NCI-H510A (cell line): ENCODE results near the gene SCN1B.
"Not testable (repeated sequence)": the region's sequence is repeated elsewhere in the genome, so short reads cannot be mapped to it uniquely, and the experiment has no call there.

Source experiments
- DNase-seq: peaks from one replicate; lab custom pipeline; 2025; lab: John Stamatoyannopoulos, UW

The SCN1B gene

DNA sequence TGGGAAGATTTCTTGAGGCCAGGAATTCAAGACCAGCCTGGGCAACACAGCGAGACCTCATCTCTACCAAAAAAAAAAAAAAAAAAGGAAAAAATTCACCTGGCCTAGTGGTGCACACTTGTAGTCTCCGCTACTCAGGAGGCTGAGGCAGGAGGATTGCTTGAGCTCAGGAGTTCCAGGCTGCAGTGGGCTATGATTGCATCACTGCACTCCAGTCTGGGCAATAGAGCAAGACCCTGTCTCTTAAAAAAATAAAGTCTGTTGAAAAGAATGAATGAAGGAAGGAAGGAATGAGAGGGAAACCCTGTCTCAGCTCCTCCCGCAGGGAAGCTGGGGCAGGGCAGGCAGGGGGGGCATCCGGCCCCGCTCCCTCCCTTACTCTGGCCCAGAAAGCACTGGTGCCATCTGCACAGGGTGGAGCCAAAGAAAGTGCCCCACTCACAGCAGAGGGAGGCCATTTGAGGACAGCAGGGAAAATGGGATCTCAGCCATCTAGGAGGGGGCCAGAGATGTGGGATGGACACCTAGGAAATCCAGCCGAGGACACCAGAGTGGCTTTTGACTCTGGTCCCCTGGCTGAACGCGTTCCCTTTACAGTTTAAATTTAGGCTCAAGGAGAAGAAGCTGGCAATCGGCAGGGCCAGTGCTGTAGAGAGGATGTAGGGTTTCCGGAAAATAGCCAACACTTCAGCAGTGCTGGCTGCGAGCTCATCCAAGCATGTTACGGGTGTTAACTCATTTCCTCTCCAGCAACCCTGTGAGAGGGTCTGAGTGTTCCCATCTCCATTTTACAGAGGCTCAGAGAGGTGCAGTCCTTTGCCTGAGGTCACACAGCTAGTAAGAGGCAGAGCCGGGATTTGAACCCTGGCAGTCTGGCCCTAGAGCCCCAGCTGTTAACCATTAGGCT lies 7.7 kb downstream of the SCN1B start:
- no peak for DNase-seq

DNA sequence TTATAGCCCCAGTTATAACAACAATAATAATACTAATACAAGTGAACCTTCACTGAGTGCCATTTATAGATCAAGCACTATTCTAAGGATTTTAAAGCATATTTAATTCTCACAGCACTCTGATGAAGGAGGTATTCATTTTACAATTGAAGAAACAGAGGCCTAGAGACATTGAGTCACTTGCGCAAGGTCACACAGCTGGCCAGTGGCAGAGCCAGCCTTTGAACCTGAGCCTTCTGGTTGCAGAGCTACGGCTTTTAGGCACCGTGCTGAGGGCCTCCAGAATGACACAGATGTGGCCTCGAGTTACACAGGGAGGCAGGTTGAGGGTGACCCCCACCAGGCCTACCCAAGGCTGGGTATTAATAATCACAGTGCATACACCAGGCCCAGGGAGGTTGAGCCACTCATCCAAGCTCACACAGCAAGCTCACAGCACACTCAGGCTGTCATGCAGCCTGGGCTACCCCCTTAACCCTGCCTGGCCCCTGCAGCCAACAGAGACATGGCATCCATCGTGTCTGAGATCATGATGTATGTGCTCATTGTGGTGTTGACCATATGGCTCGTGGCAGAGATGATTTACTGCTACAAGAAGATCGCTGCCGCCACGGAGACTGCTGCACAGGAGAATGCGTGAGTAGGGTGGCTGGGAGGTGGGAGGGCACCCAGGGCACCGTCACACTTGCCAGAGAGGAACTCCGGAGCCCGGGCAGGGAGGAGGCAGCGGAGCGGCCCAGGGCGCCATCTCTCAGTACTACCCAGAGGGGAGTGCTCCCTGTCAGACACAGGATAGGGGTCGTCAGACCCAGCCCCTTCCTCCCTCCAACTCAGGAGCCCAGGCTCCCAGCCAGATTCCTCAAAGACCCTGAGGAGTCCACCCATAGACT lies 8.6 kb downstream of the SCN1B start:
- no peak for DNase-seq

DNA sequence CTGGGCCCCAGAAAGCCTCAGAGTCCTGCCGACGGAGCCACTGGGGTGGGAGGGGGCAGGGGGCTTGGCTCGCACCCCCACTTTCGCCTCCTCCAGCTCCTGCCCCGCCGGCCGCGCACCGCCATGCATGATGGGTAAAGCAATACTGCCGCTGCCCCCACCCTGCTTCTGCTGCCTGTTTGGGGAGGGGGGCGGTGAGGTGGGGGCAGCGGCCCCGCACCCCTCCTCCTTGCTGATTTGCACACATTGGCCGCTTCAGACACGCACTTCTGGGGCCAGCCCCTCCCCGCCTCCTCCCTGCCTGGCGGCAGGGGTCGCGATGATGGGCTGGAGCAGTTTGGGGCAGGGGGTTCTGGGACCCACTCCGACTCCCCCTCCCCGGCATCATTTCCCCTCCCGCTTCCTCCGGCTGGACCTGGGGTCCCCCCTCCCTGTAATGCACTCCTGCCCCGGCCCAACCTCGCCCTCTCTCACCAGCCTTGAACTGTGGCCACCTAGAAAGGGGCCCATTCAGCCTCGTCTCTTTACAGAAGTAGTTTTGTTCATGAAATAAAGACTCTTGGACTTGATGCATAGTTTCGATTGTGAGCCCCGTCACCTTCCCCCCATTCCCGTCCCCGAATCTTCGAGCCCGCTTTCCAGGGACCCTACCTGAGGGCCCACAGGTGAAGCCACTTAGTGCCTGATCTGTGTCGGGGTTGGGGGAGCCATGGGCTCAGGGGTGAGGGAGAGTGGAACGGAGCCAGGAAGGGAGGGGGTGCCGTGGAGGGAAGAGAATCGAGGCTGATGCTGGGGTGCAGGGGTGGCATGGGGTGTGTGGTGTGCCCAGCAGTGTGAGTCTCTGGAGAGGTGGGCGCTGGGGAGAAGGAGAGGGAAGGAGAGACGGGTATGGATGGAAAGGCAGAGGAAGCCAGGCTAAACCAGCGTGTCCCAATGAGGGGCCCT lies 9.9 kb downstream of the SCN1B start:
- DNase-seq: no peak

DNA sequence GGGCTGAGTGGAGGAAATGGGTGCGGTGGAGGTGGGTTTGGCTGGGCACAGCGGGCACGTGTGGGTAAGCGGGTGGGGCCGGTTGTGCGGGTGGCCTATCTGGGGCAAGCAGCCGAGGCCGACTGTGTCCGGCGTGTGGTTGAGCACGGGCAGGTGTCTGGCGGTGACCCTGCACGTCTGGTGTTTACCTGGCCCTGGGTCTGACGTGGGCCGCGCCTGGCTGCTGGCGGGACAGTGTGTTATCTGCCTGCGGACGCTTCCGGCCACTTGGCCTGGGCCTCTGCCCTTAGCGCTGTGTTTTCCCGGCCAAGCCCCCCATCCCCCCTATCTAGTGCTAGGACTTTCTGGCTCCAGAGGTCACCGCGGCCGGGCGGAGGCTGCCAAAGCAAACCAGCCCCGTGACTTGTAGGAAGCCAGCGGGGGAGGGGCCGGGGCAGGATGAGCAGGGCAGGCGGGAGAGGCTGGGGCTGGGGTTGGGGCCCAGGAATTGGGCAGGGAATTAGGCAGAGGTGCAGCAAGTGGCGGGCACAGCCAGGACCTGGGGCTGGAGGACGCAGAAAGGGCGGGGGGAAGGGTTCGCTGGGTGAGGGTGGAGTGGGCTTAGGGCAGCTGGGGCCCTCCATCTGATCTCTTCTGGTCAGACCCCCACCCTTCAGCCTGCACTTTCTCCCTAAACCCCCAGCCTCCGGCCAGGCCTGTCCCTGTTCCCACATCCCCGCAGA lies 10.7 kb downstream of the SCN1B start:
- DNase-seq: no peak

DNA sequence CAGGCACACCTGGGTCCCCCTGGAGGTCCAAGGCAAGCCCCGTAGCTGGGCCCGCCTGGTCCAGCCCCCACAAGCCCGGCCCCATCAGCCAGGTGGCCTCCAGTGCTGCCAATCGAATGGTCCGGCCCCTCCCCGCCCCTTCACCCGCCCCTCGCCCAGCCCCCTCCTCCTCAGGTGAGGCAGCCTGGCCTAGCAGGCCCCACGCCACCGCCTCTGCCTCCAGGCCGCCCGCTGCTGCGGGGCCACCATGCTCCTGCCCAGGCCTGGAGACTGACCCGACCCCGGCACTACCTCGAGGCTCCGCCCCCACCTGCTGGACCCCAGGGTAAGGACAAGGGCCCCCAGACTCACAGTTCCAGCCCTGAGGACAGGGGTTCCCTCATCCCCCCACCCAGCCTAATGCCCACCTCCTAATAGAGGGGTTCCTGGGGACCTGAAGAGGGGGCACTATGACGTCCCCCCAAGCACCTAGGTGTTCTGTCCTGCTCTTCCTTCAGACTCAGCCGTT lies 11.3 kb downstream of the SCN1B start, which contains the start of gene HPN:
Gene HPN (plus strand): TSS at position 174 of the 508 bp plus-strand sequence. CDS start 786 bp downstream, outside the sequence.
- DNase-seq: no peak

DNA sequence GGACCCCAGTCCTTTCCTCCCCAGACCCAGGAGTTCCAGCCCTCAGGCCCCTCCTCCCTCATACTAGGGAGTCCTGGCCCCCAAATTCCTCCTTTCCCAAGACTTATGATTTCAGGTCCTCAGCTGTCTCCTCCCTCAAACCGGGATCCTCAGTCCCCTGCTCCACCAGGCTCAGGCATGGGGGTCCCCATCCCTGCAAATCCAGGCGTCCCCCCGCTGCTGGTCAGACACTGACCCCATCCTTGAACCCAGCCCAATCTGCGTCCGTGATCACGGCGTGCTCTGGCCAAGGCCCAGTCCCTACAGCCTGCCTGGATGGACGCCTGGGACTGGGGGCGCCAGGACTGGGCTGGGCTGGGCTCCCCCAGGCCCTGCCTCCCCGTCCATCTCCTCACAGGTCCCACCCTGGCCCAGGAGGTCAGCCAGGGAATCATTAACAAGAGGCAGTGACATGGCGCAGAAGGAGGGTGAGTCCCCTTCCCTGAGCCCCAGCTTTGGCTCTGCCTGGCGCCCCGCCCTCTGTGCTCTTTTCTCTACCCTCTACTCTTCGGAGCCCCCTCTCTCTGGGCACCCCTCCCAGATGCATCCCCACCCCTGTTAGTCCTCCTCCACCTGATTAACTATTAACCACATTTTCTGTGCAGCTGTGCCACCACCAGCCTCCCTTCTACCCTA lies 11.9 kb downstream of the SCN1B start:
- no peak for DNase-seq

DNA sequence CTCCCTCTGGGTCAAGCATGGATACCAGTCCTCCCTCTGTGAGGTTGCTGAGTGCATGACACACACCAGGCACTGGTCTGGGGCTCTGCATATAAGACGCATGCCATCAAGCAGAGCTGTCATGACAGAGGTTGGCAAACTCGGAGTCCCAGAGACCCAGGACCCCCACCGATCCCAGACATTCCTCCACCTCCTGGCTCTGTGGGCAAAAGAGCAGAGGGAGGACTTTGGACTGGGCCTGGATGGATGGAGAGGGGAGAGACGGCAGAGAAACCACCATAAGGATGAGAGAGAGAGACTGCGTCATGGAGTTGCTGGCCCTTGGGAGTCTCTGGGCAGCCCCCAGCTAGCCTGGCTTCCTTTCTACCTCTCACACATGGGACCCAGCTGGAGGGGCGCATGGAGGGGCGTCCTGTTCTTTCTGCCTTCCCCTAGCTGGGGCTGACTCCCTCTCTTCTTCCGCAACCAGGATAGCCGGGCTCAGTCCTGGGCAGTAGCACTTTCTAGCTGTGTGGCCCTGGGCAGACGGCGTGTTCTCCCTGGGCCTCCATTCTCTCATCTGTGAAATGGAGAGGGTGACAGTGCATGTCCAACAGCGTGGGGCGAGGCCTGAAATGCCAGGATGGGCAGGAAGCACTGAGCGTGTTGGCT lies 12.8 kb downstream of the SCN1B start:
- no peak for DNase-seq

DNA sequence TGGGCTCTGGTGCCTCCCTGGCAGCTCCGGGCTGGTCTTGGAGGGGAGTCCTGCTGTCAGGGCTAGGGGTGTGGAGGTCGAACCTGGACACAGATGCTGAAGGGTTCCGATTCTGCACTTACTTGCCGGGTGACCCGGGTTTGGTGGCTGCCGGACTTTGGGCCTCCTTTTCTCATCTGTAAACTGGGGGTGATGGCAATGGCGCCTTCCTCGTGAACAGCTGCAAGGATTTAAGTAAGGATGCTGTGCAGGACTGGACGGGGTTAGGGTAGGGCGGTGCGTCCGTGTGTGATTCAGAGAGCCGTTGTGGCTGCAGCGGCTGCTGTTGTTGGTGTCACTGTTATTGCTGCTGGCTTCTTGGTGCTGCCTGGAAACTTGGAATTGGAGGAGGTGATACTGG lies 13.6 kb downstream of the SCN1B start:
- no peak for DNase-seq

DNA sequence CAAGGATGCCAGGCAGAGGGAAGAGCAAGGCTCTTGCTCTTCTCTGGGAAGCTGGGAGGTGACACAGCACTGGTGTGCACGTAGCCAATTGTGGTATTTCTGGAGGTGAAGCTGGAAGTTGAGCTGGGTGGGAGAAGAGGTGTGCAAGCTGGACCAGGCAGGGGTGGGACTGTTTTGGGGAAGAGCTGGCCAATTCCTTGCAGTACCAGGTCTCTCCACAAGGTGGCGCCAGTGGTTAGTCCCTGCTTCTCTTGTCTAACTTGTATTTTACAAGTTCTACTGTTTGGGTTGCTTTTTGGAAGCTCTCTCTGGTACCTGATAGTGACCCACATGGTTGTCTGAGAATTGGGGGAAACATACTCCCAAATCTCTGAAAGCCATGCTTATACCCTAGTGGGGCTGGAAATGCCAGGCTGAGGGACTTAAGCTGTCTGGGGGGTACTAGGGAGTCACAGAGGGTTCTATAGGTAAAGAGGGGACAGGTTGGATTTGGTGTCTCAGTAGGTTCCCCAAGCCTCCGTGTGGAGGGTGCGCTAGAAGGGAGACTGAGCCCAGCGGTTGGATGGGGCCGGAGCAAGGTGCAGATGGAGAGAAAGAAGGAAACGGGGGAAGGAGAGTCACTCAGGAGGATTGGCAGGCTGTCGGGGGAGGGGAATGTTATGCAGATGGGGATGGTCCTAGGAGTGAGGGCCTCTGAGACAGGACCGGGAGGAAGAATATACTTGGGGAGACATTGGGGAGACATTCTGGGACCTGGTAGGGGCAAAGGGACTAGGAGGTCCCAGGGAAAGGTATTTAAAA lies 14.2 kb downstream of the SCN1B start:
- DNase-seq: no peak

DNA sequence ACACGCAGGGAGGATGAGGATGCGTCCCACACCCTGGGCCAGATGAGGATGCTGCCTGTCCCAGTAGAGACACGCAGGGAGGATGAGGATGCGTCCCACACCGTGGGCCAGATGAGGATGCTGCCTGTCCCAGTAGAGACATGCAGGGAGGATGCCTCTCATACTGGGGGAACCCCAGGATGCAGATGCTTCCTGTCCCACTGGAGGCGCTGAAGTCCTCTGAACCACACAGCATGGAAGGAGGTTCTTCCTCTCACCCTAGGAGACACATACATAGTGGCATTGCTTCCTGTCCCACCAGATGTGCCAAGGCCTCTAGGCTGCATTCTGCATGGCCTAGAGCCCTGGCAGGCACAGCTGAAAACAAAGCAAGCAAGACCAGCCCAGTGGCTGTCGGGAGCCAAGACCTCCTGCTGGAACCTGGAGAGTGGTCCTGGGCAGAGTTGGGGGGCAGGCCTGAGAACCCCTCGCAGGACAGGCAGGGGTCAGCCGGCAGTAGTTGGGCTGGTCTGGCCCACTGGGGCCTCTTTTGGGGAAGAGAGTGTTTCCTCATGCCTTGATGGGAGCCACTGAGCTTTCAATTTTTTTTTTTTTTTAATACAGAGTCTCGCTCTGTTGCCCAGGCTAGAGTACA lies 15.5 kb downstream of the SCN1B start:
- DNase-seq: no peak

DNA sequence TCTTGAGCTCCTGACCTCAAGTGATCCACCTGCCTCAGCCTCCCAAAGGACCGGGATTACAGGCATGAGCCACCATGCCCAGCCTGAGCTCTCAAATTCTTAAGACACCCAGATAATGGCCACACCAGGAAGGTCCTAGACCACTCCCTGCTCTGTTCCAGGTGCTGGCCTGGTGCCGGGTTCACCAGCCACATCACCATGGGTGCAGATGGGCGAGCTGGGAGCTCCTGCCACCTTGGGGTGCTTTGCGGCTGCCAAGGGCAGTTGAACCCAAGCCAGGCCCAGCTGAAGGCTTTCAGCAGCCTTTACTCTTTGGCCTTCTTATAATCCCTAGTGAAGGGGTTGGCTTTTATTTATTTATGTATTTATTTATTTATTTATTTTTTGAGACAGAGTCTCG lies 16.2 kb downstream of the SCN1B start:
- DNase-seq: no peak

DNA sequence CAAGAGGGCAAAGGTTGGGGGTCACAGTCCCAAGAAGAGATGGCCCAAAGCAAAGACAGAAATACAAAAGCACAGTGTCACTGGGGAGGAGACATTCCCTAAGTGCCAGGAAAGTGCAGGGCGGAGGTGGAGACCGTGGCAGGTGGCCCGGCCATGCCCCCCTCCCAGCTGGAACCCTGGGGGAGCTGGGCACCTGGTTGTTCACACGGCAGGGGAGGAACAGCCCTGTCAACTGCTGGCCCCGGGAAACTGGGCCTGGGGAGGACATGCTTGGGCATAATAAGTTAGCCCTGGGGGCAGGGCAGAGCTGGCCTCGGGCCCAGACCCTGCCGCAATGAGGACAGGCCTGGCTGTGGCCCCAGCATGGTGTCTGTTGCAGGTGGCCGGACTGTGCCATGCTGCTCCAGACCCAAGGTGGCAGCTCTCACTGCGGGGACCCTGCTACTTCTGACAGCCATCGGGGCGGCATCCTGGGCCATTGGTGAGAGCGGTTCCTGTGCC lies 18.7 kb downstream of the SCN1B start:
- DNase-seq: no peak

DNA sequence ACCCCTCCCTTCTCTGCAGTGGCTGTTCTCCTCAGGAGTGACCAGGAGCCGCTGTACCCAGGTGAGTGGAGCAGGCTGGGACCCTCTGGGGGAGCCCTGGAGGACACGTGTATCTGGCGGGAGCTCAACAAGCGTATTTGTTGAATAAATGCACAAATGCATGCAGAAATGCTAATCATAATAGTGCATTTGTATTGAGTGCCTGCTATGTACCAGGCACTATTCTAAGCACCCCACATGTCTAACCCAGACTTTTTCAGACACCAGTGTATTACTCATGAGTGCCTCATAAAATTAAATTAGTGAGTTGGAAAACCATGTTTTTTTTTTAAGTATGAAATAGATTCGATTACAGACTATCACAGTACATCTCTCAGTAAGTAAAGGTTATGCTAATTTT lies 19.2 kb downstream of the SCN1B start:
- no peak for DNase-seq

DNA sequence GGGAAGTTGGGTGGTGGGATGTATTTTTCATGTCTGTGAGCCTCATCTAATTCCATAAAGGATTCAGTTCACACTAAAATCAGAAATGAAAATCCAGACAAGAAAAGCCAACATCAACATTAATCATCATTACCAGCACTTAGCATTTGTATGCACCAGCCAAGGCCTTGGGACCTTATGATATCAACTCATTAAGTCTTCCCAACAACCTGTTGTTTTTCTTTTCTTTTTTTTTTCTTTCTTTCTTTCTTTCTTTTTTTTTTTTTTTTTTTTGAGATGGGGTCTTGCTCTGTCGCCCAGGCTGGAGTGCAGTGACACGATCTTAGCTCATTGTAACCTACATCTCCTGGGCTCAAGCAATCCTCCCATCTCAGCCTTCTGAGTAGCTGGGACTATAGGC lies 20.4 kb downstream of the SCN1B start:
- DNase-seq: not testable (repeated sequence)

DNA sequence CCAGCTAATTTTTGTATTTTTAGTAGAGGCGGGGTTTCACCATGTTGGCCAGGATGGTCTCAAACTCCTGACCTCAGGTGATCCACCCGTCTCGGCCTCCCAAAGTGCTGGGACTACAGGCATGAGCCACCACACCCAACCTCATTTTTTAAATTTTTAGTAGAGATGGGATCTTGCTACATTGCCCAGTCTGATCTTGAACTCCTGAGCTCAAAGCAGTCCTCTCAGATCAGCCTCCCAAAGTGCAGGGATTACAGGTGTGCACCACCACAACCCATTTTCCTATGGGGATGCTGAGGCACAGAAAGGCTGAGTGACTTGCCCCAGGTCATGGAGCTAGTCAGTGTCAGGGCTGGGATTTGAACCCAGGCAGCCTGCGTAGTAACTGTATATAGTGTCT lies 21.0 kb downstream of the SCN1B start:
- DNase-seq: not testable (repeated sequence)

DNA sequence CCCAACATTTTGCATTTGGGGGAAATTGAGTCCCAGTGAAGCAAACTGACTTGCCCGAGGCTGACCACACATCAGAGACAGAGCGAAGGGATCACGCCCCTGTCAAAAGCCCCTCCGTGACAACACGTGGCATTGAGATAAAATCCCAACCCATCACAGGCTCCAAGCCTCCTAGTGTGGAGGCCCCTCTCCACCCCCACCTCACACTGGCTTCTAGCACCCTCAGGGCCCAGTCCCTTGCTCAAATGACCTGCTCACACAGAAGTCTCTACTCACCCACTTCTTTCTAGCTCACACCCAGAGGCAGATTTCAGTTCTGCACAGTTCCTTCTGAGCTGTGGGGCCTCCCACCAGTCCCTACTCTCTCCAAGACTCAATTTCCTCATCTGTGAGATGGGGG lies 21.5 kb downstream of the SCN1B start:
- DNase-seq: no peak

DNA sequence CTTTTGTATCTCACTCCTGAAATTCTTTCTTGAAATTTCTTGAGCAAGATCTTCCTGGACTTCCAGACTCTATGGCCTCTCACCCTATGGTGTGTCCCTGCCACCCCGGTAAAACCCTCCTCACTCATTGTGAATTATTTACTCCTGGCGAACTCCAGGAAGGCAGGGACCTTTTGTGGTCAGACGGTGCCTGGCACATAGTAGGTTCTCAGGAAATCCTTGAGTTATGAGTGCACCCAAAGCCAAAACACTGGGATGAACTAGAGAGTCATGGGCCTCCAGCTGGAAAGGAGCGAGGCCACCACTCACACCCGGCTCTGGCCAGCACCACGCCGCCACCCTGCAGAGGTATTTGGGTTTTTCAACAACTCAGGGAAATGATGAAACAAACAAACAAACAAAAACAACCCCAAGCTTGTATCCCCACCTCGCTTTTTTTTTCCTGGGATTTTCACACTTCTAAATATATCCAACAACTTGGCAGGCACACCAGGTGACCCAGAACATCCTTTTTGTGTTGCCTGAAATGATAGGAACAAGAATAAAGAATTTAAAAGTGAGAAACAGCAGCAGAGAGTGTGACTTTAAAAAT lies 22.4 kb downstream of the SCN1B start:
- DNase-seq: no peak
